NCI-H1436 (cell line): Measurements from ENCODE around the gene CRTC3.
"Not testable (repeated sequence)": the region's sequence is repeated elsewhere in the genome, so short reads cannot be mapped to it uniquely, and the experiment has no call there.

Source experiments
- DNase-seq: peaks from one replicate; lab custom pipeline; 2025; lab: John Stamatoyannopoulos, UW

Gene CRTC3

DNA sequence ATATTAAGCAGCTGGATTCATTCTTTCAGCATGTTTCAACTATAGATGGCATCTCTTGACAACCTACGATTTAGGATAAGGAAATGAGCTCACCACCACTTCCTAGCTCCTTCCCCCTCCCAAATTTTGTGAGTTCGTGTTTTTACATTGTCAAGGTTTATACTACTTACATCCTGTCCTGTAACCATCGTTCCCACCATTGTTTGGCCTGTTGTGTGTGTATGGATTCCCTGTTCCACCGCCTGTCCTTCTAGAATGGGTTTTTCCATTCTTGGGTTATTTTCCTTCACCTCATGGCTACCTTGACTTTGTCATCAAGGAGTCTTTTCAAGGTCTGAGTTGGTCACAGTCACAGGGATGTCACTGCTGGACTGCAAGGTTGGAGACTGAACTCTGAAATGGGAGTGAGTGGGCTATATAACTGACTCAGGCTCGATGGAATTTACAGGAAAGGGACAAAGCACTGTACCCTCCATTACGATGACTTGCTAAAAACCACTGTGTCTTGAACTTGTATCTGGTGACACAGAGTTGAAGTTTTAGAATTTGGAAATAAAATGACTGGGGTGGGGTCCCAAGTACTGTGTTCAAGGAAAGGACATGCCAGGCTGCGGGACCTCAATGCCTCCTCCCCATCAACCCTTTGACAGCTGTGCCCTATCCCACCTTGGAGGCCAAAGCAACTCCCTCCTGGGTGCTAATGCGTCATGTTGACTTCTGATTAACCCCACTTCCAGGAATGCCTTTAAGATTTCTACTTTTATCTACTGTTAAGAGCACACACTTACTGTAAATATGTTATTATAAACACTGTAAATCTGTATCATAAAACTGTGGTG is 120.6 kb downstream of the CRTC3 start:
- no peak for DNase-seq

DNA sequence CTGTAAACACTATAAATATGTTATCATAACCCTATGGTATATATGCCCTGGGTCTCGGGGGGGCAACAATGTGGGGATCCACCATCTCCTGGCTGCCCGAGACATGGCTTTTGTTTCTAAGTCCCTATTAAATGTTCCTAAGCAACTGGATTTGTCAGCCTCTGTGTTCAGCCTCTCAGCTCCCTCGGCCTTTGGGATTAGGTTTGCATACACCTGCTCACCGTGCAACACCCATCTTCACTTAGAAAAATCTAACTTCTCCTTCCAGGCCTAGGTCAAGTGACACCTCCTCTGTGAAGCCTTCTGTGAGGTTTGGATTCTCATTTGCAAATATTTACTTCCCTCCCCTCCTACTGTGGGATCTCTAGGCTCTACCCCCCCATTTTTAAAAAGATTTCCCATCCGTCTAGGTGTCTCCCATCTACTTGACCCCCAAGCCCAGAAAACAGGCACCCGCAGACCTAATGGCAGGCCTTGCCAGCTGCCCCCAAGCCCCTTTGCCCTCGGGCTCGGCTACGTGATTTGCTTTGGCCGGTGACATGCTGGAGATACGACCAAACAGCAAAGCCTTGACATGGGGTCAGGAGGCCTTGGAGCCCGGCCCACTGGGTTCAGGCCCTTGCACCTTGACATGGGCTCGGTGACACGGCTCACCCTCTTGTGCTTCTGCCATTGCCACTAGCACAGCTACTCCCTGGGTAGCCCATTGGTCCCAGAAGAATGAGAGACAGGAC is 121.4 kb downstream of the CRTC3 start:
- DNase-seq = no peak

DNA sequence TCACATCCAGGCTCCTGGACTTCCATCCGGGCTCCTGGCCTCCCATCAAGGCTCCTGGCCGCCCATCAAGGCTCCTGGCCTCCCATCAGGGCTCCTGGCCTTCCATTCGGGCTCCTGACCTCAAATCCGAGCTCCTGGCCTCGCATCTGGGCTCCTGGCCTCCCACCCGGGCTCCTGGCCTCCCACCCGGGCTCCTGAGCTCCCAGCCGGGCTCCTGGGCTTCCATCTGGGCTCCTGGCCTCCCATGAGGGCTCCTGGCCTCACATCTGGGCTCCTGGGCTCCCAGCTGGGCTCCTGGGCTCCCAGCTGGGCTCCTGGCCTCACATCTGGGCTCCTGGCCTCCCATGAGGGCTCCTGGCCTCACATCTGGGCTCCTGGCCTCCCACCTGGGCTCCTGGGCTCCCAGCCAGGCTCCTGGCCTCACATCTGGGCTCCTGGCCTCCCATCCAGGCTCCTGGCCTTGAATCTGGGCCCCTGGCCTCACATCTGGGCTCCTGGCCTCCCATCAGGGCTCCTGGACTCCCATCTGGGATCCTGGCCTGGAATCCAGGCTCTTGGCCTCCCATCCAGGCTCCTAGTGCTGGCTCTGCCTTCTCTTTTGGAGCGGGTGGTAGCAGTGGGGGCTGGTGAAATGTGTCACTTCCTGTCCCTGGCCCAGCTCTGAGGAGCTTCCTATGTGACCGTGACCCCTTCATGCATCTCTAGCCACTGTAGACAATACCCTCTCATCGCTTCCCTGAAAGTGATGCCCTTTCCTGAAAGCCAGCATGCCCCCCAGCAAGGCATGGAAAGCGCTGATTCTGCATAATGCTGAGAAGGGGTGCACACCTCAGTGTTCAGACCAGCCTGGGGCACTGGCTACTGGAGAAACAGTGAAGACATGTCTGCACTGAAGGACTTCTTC is 124.8 kb downstream of the CRTC3 start:
- no peak for DNase-seq

- not testable (repeated sequence) for DNase-seq
Measured at GRCh38 chr15:90657520-90658172, 127.9 kb downstream of the CRTC3 start.

- DNase-seq = no peak
Measured at GRCh38 chr15:90659481-90659880, 129.8 kb downstream of the CRTC3 start.

DNA sequence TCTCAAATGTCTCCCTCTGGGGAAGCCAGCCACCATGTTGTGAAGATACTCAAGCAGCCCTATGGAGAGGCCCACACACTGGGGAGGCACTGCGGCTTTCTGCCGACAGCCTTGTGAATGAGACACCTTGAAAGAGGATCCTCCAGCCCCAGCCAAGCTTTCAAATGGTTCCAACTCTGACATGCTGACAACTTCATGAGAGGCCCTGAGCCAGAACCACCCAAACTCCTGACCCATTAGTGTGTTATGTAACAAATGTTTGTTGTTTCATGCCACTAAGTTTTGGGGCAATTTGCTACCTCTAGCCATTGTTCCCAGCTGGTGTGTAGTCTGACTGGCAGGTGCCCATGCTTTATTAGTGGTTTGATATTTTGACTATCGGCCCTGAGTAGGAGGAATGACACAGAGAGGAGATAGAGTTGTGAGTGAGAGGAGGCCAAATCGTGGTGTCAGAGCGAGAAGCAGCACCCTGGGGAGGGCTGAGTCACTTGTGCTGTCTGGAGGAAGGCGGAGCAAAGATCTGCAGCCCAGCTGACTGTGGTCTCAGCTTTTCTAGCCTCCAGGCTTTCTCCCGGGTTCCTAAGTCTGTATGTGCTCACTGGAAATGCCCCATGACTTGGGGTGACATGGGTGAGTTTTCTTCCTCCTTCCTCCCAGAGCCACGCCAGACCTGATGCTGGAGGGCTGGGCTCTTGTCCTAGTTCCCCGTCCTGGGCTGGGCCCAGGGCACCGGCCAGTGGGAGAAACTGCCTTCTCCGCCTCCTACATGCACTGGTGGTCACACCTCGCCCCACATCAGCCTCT is 130.7 kb downstream of the CRTC3 start:
- no peak for DNase-seq

DNA sequence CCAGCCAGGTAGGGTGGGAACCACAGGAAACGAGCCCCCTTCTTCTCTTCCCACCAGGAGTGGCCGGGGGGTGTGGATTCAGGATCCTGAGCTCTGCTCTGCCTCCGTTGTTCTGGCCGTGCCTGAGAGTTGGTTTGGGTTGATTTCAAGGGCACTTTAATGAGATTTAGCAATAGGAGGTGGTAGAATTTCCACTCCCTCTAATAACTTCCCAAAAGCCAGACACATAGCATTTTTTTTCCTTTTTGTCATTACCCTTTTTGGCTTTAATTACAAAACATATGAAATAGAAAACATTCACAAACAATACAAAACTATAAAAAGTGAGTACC is 131.2 kb downstream of the CRTC3 start:
- DNase-seq = not testable (repeated sequence)

GRCh38 chr15:90664081-90664461 is 134.3 kb downstream of the CRTC3 start:
- DNase-seq = not testable (repeated sequence)

DNA sequence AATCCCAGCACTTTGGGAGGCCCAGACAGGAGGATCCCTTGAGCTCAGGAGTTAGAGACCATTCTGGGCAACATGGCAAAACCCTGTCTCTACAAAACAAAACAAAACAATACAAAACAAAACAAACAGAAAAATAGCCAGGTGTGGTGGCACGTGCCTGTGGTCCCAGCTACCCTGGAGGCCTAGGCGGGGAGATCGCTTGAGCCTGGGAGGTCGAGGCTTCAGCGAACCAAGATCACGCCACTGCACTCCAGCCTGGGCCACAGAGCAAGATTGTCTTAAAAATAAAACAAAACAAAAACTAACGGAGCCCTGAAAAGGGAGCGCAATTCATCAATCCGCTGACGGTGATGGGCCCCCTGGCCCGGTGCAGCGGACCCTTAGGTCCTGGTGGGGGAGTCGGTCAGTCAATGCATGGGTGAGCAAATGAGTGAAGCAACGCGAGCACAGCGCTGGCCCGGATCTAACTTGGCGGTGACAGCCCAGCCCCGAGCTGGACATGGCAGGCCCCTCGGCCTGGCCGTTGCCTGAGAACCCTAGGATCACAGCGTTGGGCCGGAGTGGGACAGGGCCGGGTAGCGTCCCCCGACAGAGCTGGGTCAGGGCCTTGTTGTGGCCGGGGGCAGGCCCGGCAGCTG is 135.0 kb downstream of the CRTC3 start:
- no peak for DNase-seq

GRCh38 chr15:90665288-90666134 is 135.8 kb downstream of the CRTC3 start:
- DNase-seq = peak; percentile 20

- DNase-seq = no peak
Measured at GRCh38 chr15:90666135-90666909, 136.6 kb downstream of the CRTC3 start.

DNA sequence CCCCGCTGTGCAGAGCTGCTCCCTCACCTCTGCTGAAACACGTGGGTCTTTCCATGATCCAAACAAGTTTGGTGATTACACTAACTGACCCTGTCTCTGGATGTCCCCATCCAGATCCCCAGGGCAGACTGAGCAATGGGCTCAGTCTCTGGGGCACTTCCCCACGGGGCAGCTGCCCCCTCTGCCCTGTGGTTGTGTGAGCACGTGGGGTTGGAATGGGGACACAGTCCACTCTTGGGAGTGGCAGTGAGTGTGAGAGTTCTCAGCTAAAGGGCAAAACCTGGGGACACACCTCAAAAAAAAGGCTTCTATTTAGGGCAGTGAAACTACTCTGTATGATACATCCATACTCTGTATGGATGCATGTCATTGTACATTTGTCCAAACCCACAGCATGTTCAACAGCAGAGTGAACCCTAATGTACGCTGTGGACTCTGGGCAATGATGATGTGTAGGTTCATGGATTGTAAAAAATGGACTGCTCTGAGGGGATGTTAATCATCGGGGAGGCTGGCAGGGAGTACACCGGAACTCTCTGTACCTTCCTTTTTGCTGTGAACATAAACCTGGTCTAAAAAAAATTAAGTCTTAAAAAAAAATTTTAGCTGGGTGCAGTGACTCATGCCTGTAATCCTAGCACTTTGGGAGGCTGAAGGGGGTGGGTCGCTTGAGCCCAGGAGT is 137.5 kb downstream of the CRTC3 start:
- no peak for DNase-seq

- DNase-seq = not testable (repeated sequence)
Measured at GRCh38 chr15:90667755-90668345, 138.1 kb downstream of the CRTC3 start.

DNA sequence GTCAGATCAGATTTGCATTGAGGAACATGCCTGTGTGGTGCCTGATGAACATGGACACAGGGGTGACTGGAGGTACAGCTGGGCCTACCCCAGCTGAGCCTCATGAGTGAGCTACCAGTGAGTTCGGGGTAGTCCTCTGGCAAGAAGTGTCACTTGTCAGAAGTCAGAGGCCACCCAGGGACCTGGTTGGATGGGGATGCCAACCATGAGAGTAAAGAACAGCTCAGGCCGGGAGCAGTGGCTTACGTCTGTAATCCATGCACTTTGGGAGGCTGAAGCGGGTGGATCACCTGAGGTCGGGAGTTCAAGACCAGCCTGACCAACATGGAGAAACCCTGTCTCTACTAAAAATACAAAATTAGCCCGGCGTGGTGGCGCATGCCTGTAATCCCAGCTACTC is 140.9 kb downstream of the CRTC3 start:
- DNase-seq = not testable (repeated sequence)

DNA sequence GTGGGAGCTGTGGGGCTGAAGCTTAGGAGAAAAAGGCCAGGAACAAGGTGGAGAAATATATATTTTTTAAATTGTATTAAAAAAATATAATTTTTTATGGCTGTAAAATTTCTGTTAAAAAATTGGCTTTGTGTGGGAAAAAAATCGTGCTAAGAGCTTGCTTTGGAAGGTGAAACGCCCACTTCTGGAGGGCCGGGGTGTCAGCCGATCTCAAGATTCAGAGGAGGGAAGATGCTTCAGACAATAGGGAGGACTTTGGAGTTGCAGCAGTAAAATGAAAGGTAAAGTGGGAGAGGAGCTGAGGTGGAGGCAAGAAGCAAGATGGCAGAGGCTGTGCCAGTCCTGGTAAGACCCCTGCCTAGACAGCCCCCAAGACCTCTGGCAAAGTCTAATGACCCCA is 141.5 kb downstream of the CRTC3 start:
- no peak for DNase-seq

DNA sequence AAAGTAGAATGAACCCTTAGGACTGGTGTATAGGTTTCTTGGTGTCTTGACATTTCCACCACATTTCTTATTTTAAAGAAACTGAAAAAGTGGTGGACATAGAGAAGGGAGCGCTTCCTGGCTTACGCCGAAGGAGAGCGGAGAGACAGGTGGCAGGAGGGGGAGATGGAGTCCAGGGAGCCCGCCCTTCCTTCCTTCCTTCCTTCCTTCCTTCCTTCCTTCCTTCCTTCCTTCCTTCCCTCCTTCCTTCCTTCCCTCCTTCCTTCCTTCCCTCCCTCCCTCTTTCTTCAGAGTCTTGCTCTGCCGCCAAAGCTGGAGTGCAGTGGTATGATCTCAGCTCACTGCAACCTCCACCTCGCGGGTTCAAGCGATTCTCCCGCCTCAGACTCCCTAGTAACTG is 143.6 kb downstream of the CRTC3 start:
- DNase-seq = not testable (repeated sequence)

DNA sequence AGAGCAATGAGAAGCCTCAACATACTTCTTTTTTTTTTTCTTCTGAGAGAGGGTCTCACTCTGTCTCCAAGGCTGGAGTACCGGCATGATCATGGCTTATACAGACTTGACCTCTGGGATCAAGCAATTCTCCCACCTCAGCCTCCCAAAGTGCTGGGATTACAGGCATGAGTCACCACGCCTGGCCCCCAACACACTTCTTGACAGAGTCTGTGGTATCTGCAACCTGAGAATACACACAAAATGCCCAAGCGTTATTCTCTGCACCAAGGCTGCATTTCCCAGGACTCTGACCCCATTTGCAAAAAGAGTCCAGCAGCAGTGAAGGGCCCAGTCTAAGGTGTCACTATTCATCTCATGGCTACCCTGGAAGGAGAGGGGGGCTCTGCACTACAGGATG is 144.8 kb downstream of the CRTC3 start:
- no peak for DNase-seq

DNA sequence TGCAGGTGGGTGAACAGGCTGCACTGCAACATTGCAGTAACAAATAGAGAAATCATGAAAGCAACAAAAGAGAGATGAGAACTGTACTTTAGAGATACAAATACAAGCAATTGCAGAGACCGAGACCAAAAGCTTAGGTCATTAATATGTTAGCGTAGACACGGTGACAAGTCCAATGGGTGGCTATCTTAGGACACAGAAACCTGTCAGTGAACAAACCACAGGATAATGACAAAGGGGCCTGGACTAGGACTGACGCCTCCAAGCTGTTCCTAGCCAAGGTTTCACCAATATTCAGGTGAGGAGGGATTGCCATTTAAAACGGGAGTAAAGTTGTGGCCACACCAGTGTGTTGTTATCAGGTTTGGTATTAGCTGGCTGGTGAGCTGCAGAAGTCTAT is 145.7 kb downstream of the CRTC3 start:
- DNase-seq = no peak
